HG03045 (cell line): Measurements from ENCODE around the gene RNF213.
"Not testable (repeated sequence)": the region's sequence is repeated elsewhere in the genome, so short reads cannot be mapped to it uniquely, and the experiment has no call there.

Experiments
- ATAC-seq: cut with Tn5 transposase; IDR thresholded peaks from one replicate; pipeline ENCODE4 v1.9.1; 2021; ENCODE audit warnings: mild to moderate bottlenecking, moderate library complexity; ENCODE audit not compliant: unreplicated experiment

Gene RNF213

DNA sequence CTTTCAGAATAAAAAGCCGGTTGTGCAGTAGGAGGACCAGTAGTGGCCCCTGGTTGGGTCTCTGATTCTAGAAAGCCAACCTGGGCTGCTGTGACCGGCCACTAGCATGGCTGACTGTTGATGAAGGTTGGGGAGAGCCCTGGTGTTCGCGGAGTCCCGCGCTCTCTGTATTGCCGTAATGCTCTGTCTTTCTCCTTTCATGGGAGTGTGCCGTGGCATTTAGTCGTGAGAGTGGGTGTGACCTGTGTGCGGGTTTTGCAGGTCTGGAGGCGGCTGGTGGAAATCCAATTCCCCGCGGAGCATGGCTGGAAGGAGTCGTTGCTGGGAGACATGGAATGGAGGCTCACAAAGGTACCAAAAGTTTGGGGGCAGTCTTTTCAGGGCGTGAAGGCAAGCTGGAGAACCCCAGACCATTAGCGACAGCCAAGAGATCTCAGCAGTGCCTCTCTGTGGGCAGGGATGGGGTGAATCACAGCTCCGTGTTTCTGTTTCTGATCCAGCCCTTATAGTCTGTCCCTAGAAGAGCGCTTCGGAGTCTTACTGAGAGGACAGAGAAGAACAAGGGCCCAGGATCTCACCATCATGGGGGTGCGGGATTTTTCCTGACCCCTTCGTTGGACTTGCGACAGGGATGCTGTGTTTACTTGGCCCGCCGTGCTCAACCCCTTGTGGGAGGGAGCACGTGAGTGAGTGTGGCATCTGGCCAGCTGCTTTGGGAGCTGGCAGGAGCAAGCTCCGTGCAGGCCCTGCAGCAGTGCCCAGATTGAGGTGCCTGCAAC is 56.5 kb downstream of the RNF213 start:
- no peak for ATAC-seq

DNA sequence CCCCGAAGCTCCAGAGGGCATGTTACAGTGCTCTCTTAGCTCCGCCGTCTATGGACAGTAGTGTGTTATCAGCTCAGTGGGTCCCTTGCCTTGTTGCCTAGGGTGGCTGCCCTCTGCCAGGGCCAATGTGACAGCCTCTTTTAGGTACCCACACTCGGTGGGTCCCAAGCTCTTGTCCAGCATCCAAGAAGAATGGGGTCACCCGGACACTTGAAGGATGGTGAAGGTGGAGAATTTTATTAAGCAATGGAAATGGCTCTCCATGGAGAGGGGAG is 57.0 kb downstream of the RNF213 start:
- no peak for ATAC-seq

- ATAC-seq: no peak
Measured at GRCh38 chr17:80318166-80318565, 57.5 kb downstream of the RNF213 start.

DNA sequence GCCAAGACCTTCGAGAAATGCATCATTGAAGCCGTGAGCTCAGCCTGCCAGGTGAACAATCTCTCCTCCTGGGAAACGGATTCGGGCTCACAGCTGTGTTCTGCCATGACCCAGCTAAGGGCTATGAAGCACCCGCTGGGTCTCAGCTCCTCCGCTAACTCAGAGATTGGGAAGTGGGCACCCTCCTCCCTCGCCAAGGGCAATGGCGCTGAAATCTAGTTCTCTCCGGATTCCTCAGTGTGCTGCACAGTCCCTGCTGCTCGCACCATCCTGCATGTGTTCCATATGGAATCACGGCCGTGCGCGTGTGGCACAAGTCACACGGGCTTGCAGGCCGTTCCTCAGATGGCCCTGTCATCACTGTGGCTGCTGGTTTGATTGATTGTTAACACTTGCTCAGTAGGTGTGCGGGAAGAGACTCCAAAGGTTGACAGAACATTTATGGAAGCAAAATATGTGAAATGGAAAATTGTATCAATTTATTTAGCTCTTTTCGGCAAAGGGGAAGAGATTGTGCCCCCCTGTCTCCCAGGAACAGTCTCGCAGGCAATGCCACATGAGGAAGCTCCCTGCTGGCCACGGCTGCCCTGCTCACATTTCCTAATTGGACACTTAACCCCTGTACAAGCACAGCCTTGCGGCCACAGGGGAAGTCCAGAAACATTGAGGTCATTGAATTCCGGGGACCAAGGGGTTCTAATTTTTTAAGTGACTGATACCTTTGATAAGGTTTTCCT is 58.8 kb downstream of the RNF213 start:
- no peak for ATAC-seq

DNA sequence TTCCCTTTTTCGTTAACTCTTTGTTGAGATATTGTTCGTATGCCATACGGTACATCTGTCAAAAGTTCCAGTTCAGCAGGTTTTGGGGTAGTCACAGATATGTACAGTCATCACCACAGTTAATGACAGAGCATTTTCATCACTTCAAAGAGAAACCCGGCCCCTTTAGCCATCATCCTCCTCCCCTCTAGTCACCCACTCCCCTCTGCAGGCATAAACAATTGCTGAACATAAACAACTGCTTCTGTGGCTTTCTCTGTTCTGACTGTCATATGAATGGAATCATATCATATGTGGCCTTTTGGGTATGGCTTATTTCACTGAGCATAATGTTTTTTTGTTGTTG is 59.3 kb downstream of the RNF213 start:
- no peak for ATAC-seq

DNA sequence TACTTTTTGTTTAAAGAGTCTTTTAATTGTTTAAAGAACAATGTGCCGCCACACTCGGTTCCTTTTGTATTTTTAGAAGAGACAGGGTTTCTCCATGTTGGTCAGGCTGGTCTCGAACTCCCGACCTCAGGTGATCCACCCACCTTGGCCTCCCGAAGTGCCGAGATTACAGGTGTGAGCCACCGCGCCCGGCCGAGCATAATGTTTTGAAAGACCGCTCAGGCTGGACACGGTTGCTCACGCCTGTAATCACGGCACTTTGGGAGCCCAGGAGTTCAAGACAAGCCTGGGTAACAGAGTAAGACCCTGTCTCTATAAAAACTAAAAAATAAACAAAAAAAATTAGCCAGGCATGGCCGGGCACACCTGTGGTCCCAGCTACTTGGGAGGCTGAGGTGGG is 59.8 kb downstream of the RNF213 start:
- no peak for ATAC-seq

DNA sequence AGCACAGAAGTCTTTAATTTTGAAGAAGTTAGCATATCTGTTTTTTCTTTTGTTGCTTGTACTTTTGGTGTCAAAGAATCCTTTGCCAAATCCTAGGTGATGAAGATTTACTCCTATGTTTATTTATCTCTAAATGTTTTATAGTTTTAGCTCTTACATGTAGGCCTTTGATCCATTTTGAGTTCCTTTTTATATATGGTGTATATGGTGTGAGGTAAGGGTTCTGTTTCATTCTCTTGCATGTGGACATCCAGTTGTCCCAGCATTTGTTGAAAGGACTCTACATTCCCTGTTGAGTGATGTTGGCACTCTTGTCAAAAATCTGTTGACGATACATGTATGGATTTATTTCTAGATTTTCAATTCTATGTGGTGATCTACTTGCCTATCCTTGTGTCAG is 62.2 kb downstream of the RNF213 start:
- no peak for ATAC-seq

- ATAC-seq: no peak
Measured at GRCh38 chr17:80323982-80324381, 63.3 kb downstream of the RNF213 start.

- no peak for ATAC-seq
Measured at GRCh38 chr17:80327518-80327917, 66.9 kb downstream of the RNF213 start.

DNA sequence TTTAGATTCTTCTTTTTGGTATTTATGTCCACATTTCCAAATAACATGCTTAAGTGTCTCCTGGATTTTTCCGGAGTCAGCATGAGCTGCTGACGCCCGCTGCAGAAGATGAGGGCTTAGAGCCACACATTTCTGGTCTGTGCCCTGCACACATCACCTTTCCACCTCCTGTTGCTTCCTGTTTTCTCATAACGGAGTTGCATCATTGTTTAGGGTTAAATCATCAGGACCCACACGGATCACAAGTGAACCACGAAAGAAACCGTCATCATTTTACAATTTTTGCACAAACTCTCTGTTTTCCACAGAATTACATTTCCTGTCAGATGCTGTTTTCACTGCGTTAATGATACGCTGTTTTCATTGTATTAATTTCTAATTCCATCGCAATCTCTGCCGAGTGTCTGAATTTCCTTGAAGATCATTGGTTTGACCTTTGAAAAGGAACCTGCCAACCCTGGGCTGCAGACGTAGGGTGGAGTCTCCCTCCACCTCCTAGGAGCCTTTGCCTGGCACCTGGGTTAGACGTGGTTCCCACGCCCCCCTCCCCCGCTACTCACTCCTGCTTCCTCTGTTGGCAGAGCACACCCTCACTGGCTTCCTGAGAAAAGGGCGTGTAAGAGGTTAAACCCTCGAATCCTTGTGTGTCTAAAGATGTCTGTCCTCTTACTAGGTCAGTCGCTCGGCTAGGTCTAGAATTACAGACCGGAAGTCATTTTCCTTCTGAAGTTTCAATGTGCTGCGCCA is 68.2 kb downstream of the RNF213 start:
- no peak for ATAC-seq

- ATAC-seq: not testable (repeated sequence)
Measured at GRCh38 chr17:80329421-80329820, 68.8 kb downstream of the RNF213 start.

GRCh38 chr17:80330276-80330675 is 69.6 kb downstream of the RNF213 start:
- ATAC-seq: no peak

DNA sequence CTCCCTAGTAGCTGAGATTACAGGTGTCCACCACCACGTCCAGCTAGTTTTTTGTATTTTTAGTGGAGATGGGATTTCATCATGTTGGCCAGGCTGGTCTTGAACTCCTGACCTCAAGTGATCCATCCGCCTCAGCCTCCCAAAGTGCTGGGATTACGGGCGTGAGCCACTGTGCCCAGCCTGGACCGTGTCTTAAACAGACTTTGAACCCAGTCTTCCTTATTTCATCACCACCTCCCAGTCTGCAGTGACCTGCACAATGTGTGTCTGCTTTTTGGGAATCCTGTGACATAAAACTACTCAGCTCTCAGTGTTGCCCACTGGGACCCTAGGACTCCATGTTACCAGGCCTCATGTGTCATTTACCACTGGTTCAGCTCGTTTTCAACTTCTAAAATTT is 70.3 kb downstream of the RNF213 start:
- ATAC-seq: not testable (repeated sequence)

GRCh38 chr17:80331820-80332219 is 71.2 kb downstream of the RNF213 start:
- no peak for ATAC-seq

DNA sequence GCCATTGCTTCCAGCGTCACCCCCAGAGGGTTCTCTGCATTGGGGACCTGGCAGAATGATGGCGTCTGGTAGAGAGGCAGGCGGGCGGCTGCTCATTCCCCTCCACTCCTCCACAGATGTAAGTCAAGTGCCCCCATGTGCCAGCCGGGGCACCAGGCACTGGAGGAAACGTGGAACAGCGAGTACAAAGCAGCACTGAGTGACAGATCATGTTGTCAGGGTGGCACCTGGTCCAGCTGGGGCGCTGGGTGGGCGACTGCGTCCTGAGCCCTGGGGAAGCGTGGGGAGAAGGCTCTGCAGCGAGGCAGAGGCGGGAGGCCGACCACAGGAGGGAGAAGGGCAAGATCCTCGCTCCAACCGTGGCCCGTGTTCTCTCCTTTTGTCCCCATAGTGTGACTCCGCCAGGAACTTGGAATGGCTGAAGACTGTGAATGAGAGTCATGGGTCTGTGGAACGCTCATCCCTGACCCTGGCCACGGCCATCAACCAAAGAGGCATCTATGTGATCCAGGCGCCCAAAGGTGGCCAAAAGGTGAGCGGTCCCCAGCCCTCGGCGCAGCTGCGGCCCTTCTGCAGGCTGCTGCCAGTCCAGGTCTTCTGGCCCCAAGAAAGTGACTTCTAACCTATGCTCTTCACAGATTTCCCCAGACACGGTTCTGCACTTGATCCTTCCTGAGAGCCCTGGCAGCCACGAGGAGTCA is 76.7 kb downstream of the RNF213 start:
- no peak for ATAC-seq

GRCh38 chr17:80339118-80339517 is 78.5 kb downstream of the RNF213 start:
- no peak for ATAC-seq

GRCh38 chr17:80339731-80340456 is 79.2 kb downstream of the RNF213 start:
- no peak for ATAC-seq

- no peak for ATAC-seq
Measured at GRCh38 chr17:80345321-80345720, 84.7 kb downstream of the RNF213 start.

DNA sequence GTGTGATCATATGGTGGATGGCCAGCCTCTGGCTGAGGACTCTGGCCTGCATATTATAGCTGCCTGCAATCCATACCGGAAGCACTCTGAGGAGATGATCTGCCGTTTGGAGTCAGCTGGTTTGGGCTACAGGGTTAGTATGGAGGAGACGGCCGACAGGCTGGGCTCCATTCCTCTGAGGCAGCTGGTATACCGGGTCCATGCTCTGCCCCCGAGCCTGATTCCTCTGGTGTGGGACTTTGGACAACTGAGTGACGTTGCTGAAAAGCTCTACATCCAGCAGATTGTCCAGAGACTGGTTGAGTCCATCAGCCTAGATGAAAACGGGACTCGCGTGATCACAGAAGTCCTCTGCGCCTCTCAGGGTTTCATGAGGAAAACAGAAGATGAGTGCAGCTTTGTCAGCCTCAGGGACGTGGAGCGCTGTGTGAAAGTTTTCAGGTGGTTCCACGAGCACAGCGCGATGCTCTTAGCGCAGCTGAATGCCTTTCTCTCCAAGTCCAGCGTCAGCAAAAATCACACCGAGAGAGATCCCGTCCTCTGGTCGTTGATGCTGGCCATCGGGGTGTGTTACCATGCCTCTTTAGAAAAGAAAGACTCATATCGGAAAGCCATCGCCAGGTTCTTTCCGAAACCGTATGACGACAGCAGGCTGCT is 85.3 kb downstream of the RNF213 start:
- no peak for ATAC-seq
